GM19395 (cell line): Measurements from ENCODE around the gene ANKRD29.
"Not testable (repeated sequence)": the region's sequence is repeated elsewhere in the genome, so short reads cannot be mapped to it uniquely, and the experiment has no call there.

ENCODE experiments used
- ATAC-seq: cut with Tn5 transposase; IDR thresholded peaks from one replicate; pipeline ENCODE4 v1.9.1; 2021; ENCODE audit warnings: mild to moderate bottlenecking, moderate library complexity; ENCODE audit not compliant: unreplicated experiment

The ANKRD29 gene

GRCh38 chr18:23646282-23646681, 16.4 kb downstream of the ANKRD29 start:
- ATAC-seq = no peak

DNA sequence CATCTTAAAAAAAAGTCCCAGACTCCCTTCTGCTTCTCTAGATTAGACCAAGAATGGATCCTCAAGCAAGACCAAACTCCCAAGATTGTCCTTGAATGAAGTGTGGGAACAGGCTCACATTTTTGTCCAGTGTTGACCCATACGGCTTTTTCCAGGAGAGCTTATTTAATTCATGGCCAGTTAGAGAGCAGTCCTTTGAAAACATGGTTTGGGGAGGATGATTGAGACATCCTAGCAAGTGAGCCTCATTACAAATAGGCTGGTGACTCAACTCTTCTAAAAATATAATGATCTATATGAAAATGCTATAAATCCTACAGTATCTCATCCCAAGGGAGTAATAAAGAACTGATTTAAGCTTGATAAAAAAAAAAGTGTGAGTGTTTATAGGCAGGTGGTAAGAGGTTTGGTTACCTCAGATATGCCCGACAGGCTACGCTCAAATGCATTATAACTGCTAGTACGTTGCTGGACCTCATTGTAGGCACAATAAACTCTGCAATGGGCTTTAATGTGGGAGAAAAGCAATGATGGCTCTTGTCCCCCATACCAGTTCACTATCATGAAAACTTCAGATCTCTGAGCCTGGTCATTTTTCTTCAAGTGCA, 17.0 kb downstream of the ANKRD29 start:
- ATAC-seq = no peak

GRCh38 chr18:23643815-23644490, 18.8 kb downstream of the ANKRD29 start:
- no peak for ATAC-seq

DNA sequence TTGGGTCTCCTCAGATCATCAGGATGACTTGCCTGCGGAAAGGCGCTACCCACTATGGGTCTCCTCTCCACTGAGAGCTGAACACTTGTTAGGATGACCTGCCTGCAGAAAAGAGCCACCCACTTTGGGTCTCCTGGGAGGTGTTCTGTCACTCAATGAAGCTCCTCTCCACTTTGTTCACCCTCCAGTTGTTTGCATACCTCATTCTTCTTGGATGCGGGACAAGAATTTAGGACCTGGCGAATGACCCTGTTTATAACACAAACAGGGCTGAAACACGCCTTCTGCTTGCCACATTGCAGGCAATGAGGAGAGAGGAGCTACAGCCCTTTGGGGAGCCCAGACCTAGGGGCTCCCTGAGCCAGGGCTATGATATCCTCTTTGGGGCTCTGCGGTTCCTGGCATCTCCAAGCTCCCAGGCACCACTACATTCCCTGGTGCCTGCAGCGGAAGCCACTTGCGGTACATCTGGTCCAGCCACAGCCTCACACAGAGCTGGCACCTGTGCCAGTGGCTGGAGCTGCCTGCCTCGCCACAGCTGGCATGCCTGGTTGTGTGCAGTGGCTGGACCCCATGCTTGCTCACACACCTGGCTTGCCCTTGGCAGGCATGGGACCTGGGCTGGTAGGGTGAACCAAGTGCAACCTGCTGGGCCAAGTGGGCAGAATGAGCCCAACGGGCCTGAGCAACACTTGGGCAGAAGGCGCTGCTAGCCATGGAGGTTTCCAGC, 20.6 kb downstream of the ANKRD29 start:
- ATAC-seq = no peak

DNA sequence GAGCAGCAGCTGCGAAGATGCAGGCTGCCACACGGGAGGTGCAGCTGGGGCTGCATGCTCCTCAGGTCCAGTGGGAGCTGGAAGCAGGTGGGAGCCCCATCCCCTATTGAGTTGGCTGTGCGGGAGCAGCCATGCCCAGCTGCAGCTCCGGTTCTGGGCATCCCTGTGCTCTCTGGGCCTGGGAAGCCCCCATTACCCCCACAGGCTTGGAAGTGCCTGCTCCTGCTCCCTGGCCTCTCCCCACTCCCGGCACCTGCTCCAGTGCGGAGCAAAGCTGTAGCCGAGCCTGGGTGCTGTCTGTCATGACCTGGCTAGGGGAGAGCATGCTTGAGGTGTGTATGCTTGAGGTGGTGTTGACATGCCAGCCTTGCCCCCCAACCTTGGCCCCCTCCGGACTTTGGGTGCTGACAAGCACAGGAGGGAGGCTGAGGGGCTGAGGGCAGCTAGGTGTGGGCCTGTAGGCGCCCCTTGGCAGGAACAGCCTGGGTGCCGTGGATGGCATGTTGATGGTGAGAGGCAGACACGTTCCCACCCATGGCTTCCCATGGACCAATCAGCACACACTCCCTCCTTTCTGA, 21.5 kb downstream of the ANKRD29 start:
- no peak for ATAC-seq

DNA sequence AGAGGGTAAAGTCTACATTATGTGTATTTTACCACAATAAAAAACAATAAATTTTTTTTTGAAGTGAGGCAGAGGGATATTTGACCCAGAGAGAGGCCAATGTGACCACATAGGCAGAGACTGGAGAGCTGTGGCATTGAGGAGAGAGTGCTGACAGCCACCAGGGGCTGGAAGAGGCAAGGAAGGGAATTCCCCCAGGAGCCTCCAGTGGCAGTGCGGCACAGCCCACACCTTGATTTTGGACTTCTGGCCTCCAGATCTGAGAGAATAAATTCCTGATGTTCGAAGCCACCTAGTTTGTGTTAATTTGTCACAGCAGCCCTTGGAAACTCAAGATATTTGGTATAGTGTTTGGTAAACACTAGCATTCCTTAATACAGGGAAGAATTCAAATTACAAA, 22.7 kb downstream of the ANKRD29 start:
- no peak for ATAC-seq

DNA sequence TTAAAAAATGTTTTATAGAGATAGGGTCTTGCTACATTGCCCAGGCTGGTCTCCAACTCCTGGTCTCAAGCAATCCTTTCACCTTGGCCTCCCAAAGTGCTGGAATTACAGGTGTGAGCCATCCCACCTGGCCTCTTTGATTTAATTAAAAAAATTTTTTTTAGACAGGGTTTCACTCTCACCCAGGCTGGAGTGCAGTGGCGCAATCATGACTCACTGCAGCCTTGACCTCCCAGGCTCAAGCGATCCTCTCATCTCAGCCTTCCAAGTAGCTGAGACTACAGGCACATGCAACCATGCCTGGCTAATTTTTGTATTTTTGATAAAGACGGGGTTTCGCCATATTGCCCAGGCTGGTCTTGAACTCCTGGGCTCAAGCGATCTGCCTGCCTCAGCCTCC, 26.3 kb downstream of the ANKRD29 start:
- ATAC-seq = not testable (repeated sequence)

DNA sequence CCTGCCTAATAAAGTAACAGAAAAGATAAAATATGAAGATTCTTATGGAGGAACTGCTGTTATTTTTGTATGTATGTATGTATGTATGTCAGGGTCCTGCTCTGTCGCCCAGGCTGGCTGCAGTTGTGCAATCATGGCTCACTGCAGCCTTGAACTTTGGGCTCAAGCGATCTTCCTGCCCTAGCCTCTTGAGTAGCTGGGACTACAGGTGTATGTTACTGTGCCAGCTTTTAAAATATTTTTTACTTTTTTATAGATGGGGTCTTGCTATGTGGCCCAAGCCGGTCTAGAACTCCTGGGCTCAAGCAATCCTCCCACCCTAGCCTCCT, 26.7 kb downstream of the ANKRD29 start:
- ATAC-seq = no peak

DNA sequence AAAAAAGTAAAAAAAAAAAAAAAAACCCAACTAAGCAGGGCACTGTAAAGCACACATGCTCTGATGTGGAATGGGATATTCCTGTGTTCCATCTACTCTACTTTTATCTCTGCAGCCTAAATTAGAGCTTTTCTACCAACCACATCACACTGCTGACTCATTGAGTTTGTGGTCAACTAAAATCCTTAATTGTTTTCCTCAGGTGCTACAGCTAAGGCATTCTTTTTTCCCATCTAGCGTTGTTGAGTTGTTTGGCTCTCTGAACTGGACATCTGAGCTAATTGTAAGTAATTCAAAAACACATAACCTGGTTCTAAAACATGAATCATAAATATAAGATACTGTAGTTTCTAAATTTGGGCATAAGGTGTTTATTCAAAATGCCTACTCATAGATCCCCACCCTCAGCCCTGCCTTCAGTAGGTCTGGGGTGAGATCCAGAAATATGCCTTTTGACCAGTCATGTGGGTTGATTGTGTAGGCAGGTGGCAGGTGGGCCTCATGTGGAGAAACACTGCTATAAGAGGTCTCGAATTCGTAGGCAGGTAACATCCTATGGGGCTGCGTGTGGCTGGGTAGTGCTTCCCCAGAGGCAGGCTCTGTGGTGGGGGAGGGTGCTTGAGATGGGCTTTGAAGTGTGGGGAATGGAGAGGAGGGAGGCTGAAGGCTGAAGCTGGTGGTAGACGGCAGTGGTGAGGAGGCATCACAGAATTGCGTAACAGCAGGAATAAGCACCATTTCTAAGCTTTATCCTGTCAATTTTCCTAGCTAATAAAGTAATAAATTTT, 27.2 kb downstream of the ANKRD29 start:
- ATAC-seq = no peak

DNA sequence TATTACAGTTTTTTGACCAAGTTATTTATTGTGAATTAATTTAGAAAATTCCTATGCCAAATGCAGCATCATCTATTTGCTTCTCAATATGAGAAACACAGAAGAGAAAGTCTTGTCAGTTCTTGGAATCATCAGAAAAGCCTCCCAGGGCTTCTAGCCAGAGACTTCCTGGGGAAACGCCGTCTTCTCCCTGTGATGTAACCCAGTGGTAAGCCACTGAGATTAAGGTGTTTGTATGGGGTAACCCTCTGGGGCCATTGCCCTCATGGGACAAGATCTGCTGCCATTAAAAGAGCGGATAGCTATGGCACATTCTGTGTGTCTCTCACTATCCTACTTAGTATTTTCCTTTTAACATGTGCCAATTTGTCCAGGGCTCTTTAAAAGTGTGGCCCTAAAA, 28.0 kb downstream of the ANKRD29 start:
- no peak for ATAC-seq

DNA sequence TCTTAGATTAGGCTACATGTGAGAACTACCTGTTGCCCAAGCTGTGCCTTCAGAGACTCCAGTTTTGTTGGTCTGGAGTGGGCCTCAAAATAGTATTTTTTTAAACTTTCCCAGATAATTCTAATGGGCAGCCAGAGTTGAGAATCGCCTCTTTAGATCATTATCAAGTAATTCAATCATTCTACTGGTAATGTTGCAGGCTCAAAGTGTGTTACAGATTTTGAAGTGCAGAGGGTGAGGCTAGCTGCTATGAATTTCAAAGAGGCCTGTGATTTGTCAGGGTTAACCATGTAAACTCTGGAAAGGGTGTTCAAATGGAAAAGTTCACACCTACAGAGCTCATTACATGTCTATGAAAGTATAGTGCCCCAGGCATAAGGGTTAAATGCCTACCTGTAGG, 30.1 kb downstream of the ANKRD29 start:
- ATAC-seq = no peak

GRCh38 chr18:23631746-23632145, 31.0 kb downstream of the ANKRD29 start:
- no peak for ATAC-seq

GRCh38 chr18:23631312-23631711, 31.4 kb downstream of the ANKRD29 start:
- ATAC-seq = no peak

DNA sequence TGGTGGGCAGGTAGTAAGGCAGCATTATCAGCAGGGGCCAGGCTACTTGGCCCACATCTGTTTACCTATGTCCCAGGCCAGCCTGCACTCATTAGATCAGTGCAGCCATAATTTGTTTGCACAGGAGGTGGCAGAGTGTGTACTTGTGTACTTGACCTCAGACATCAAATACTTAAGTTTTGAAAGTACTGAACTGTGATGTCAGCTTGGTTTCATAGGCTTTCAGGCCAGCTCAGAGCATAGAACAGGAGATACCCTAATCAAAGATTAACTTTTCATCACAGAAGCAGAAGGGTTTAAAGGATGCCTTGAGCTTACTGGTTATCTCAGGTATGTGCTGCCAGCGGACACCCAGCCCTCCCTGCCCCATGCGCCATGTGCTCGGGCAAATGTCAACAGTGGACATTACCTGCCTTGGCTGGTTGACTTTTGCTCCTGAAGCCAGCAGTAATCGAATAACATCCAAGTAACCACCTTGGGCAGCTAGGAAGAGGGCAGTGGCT, 33.2 kb downstream of the ANKRD29 start:
- peak; percentile 97 for ATAC-seq

DNA sequence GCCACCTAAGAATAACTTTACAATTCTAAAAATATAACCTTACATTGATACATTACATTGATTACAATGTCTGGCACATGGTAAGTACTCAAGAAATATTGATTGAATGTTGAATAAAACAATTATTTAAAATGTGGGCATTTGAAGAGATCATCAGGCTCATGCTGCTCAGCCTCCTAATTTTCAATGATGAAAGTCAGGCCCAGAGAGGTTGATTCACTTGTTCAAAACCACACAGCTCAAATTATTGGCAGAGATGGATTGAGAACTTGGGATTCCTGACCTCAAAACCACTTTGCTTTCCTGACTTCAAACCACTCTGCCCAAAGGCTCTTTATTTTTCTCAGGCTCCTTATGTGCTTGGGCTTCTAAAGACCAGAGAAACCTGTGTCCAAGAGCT, 34.7 kb downstream of the ANKRD29 start:
- ATAC-seq = no peak

- ATAC-seq = no peak
Measured at GRCh38 chr18:23627321-23627720, 35.4 kb downstream of the ANKRD29 start.

GRCh38 chr18:23626451-23627279, 36.0 kb downstream of the ANKRD29 start:
- no peak for ATAC-seq

DNA sequence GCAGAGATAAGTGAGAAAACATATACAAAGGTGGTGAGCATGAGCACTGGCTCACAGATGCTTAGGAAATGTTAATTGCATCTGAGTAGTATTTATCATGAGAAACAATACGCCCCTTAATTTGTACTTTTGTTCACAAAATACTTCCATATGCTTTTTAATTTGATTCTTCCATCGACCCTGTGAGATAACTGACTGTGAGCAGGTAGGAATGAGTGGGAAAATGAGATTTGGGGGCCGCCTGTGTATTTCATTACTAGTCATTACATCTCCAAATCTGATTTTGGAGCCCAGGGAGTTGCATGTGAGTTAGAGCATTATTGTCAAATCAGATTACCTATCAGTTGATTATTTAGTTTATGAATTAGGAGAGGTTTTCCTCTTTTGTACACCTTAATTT, 39.7 kb downstream of the ANKRD29 start:
- no peak for ATAC-seq

GRCh38 chr18:23619388-23619881, 43.3 kb downstream of the ANKRD29 start:
- ATAC-seq = peak; percentile 25

DNA sequence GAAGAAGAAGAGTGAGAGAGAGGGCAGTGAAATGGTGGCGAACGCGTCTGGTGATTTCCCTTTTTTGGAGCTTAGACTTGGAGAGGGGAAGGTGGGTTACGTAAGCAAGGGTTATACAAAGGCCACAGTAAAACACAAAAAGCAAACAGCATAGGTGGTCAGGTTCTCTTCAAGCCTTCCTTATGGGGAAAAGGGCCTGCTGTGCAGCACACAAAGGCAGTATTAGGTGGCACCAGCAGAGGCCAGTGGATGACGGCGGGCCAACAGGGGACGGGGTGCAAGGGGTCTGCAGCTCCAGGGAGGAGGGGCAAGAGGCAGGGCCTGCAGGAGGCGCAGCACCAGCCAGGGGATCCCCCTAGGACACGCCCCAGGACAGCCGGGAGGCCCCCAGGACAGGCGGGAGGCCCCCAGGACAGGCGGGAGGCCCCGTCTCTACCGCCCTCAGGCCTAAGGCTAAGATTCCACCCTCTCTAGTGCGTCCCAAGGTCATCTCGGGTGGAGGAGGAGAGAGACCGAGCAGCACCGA, 43.8 kb downstream of the ANKRD29 start:
- ATAC-seq = peak; percentile 50
